HT1080 (cell line): ENCODE data around the gene ZNF653. TPM values are rescaled to one million over a fixed set of nuclear protein-coding genes. Genes with fewer than 3 reads are reported as not detected.
A peak's percentile ranks its signal among the peaks of the same experiment; 100 is the strongest.

Experiments used
- DNase-seq: peaks from one replicate; pipeline ENCODE4 v3.0.0-alpha.2; 2015; ENCODE audit warnings: low read depth
- polyA plus RNA-seq, 2 experiments: library from polyadenylated mRNA; depleted of rRNA; stranded (reverse); fragments of >200 nt; gene quantifications; 2 replicates each; pipeline ENCODE4 v1.2.3, GENCODE V29; 2015
- total RNA-seq: library from RNA; depleted of rRNA; stranded (reverse); fragments of >200 nt; shearing (Covaris generic); gene quantifications from 2 replicates; pipeline ENCODE4 v1.2.3, GENCODE V29; 2014; rRNA removed

The ZNF653 gene, protein sequence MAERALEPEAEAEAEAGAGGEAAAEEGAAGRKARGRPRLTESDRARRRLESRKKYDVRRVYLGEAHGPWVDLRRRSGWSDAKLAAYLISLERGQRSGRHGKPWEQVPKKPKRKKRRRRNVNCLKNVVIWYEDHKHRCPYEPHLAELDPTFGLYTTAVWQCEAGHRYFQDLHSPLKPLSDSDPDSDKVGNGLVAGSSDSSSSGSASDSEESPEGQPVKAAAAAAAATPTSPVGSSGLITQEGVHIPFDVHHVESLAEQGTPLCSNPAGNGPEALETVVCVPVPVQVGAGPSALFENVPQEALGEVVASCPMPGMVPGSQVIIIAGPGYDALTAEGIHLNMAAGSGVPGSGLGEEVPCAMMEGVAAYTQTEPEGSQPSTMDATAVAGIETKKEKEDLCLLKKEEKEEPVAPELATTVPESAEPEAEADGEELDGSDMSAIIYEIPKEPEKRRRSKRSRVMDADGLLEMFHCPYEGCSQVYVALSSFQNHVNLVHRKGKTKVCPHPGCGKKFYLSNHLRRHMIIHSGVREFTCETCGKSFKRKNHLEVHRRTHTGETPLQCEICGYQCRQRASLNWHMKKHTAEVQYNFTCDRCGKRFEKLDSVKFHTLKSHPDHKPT
- total RNA-seq, result 5.2 and 11.6 TPM in 2 replicates
- polyA plus RNA-seq (2015; cell fraction: cytosol; rRNA removed), result 5.3 and 7.8 TPM in 2 replicates
- polyA plus RNA-seq (2015; cell fraction: nucleus; rRNA removed), result 10.6 and 13.7 TPM in 2 replicates

DNA sequence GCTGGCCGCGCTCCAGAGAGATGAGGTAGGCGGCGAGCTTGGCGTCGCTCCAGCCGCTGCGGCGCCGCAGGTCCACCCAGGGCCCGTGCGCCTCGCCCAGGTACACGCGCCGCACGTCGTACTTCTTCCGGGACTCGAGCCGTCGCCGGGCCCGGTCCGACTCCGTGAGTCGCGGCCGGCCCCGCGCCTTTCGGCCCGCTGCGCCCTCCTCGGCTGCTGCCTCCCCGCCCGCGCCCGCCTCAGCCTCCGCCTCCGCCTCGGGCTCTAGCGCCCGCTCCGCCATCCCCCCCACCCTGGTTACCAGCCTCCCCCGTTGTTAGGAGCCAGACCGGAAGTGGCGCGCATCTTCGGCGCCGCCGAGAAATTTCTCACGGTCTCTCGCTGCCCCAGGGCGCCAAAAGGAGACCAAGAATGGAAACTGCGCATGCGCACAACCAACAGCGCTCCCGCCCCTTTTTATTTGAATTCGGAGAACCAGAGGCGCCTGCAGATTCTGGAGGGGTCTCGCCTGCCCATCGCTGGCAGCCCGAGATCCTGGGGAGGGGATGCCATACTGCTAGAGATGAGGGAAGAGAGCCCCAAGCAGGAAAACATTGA lies at the start of gene ZNF653:
TSS of gene ZNF653 (minus strand) at position 336 of the 597 bp plus-strand sequence. CDS start at position 283, 53 bp downstream.
- DNase-seq, result peak; percentile 80

GRCh38 chr19:11555246-11555645 lies 49.6 kb upstream of the ZNF653 start:
- DNase-seq, result no peak

DNA sequence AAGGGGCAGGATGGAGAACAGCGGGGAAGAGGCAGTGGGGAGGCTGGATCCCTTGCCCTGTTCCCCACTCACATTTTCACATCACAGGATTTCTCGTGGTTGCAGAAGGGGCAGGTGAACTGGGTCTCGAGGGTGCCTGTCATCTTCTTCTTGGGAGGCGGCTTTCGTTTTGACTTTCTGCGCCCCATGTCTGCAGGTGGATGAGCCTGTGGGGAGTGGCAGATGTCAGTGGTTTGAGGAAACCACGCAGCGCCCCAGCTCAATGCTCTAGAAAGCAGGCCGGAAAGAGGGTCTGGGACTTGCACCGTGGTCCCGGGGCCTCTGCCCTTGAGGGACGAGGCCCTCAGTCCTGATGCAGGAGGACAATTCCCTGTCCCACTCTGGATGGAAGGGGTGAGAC lies 48.5 kb upstream of the ZNF653 start:
- DNase-seq, result no peak

GRCh38 chr19:11552666-11553372 lies 47.2 kb upstream of the ZNF653 start:
- DNase-seq, result no peak

DNA sequence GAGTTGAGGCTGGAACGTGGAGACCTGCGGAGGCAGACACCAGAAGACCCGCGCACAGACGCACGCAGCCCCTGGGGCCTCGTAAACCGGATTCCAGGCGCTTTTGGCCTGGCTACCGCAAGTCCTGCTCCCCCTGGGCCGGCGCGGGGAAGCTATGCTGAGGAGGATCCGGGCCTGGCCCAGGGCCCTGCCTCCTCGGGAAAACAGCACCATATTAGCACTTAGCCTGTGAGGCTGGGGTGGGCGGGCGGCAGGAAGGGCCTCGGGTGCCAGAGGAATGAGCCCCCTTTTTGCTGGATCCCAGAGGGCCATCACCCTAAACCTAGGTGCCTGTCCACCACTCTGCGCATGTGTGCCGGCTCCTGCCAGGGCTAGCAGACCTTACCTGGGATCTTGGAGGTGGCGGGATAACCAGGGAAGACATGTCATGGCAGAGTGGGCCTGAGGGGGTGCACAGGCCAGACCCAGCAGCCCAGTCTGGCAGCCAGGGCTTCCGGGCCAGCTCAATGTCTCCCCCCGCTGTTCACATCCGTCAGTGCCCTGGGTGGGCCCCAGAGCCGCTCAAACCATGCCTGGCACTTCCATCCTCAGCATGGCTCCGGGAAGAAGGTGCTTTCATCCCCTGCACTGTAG lies 46.1 kb upstream of the ZNF653 start:
- no peak for DNase-seq

GRCh38 chr19:11550265-11550664 lies 44.6 kb upstream of the ZNF653 start:
- DNase-seq, result no peak

GRCh38 chr19:11549386-11549953 lies 43.8 kb upstream of the ZNF653 start:
- DNase-seq, result no peak

- no peak for DNase-seq
Observed at GRCh38 chr19:11547929-11548700, 42.5 kb upstream of the ZNF653 start.

DNA sequence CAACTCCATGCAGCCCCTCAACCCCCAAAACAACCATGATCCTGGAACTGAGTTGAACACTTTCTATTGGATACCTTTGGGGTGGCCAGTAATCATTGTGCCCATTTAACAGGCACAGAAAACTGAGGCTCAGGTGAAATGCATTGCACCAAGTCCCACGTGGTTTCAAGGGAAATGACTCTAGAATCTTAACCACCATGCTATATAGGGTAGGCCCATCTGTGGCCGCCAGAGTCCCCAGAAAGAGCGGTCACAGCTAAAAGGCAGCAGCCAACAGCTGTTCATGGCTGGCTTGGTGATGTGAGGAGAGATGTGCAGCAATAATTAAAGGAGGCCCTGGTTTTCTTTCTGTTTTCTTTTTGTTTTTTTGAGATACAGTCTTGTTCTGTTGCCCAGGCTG lies 35.6 kb upstream of the ZNF653 start:
- DNase-seq, result no peak

DNA sequence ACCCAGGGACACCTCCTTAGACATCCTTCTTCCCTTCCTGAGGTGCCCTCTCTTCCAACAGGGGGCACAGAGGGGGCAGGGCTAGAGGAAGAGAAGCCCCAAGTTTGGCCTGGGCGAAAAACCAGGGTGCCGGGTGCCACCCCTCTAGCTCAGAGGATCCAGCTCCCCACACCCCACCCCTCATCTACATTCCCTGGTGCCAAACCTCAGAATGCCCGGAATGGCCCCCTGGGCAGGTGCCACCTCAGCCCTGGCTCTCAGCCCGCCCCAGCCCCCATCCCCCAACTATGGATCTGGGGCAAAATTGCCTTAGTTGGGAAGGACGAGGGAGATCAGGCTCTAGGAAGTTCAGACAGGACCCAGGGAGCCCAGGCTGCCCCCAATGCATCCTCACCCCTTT lies 35.0 kb upstream of the ZNF653 start:
- DNase-seq, result no peak

GRCh38 chr19:11539495-11540365 lies 34.1 kb upstream of the ZNF653 start:
- DNase-seq, result no peak

DNA sequence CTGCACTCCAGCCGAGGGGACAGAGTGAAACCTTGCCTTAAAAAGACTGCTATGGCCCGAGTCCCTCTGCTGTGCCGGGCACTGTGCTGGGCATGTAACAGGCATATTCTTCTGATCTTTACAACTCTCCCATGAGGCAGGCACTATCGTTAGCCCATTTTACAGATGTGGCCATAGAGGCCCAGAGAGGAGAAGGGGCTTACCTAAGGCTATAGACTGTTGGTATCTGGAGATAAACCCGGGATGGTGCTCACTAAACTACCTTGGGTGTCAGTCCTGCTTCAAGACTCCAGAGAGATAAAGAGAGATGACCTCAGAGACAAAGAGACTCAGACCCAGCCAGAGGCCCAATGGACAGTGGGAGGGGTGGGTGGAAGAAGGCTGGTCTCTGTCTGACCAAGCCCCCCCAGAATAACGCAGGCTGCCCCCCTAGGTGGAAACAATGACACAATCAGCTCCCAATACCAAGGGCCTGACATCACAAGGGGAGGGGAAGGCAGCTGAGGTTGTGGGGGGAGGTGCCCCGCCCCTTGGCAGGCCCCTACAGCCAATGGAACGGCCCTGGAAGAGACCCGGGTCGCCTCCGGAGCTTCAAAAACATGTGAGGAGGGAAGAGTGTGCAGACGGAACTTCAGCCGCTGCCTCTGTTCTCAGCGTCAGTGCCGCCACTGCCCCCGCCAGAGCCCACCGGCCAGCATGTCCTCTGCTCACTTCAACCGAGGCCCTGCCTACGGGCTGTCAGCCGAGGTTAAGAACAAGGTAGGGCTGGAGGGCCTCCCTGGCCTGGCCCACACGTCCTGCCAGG lies 32.8 kb upstream of the ZNF653 start, which contains the start of gene CNN1:
TSS of gene CNN1 (plus strand) at position 620 of the 805 bp plus-strand sequence. CDS start at position 697, 77 bp downstream.
- no peak for DNase-seq

DNA sequence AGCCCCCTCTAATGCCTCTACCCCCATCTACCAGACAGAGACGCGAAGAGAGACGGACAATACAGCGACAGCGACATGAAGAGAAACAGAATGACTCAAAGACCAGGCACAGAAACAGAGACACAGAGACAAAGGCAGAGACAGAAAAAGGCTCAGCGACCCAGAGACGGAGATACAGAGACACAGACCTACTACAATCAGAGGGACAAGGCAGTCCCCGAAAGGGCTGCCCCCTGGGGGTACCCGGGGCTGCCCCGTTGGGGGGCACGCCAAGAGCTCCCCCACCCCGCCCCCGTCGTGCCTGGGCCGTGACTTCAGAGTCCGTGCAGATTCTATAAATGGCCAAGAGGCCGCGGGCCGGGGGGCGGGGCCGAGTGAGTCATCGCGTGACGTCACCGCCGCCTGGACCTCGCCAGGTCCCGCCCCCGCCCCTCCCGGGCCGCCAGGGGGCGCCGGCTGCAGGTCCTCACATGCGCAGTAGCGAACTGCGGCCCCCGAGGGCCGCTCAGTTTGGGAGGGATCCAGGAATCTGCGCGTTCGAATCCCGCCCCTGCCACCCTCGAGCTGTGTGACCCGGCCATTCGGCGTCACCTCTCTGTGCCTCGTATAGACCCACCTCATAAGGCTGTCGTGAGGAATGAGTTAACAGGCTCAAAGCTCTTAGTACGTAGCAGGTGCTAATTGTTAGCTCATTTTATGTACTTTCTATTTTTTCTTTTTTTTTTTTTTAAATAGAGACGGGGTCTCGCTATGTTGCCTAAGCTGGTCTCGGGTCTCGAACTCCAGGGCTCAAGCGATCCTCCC lies 30.4 kb upstream of the ZNF653 start:
- peak; percentile 88 for DNase-seq

GRCh38 chr19:11534948-11535347 lies 29.3 kb upstream of the ZNF653 start:
- no peak for DNase-seq

GRCh38 chr19:11534538-11534937 lies 28.9 kb upstream of the ZNF653 start:
- no peak for DNase-seq

DNA sequence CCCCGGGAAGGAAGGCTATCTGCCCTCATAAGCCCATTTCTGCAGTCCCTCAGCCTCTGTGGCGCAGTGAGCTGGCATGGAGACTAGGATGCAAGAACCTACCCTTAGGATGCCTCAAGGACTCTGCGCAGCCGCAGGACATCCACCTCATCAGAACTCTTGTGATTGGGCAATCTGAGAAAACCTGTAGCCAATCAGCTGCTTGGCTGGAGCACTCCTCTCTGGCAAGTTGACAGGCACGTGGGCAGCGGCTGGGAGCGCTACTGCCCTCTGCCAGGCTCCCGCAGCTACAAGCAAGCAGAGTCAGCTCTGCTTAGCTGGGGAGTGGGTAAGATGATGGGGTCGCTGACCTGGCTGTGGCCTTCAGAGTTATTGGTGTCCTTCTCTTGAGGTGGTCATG lies 24.8 kb upstream of the ZNF653 start:
- DNase-seq, result peak; percentile 49
